A549 (cell line): Measurements from ENCODE around the gene DRGX.

Experiments
- CEBPB ChIP-seq, 2 experiments: fragments of >200 bp in 1 of 2; sonication (Bioruptor Twin) in 1 of 2; formaldehyde crosslinking in 1 of 2; IDR thresholded peaks; 2 replicates each; pipeline ENCODE4 v1.6.1; 2012 to 2016
- ESRRA ChIP-seq: fragments of 150-350 bp; IDR thresholded peaks from 2 replicates; pipeline ENCODE4 v1.6.1; 2014; ENCODE audit warnings: mild to moderate bottlenecking, low read length, borderline replicate concordance
- MAX ChIP-seq: IDR thresholded peaks from 2 replicates; pipeline ENCODE4 v1.6.1; 2012
- POLR2A ChIP-seq: IDR thresholded peaks from 2 replicates; pipeline ENCODE4 v1.6.1; 2012; ENCODE audit warnings: mild to moderate bottlenecking, low read length
- RFX5 ChIP-seq: fragments of 450-650 bp; IDR thresholded peaks from 2 replicates; pipeline ENCODE4 v1.7.1; 2014; ENCODE audit warnings: antibody characterized with exemption, mild to moderate bottlenecking, moderate library complexity
- USF2 ChIP-seq: fragments of 450-650 bp; IDR thresholded peaks from 2 replicates; pipeline ENCODE4 v1.6.1; 2014; ENCODE audit warnings: antibody characterized with exemption

GRCh38 chr10:49363309-49364031, 32.4 kb downstream of the DRGX start:
- TF ChIP-seq MAX (no peak), POLR2A (no peak), CEBPB (IDR thresholded peaks at IDR 0.05) (no peak), RFX5 (no peak), USF2 (no peak), ESRRA (no peak)
